Subcutaneous abdominal adipose tissue (tissue), 5 donors: ENCODE data around the gene FARP2.
"Not testable (repeated sequence)": the region's sequence is repeated elsewhere in the genome, so short reads cannot be mapped to it uniquely, and the experiment has no call there.

Experiments used
- H3K27ac ChIP-seq: one replicate; pipeline ENCODE4 v1.7.0; 2013; ENCODE audit warnings: low read depth, mild to moderate bottlenecking, inconsistent platforms, low read length, moderate library complexity
- H3K27me3 ChIP-seq, 5 donors: one replicate each; pipeline ENCODE4 v1.7.0; 2013; ENCODE audit warnings: low read length in 5 of 5, inconsistent platforms in 1 of 5; ENCODE audit not compliant: control insufficient read depth in 5 of 5, insufficient read depth in 4 of 5
- H3K36me3 ChIP-seq, 5 donors: one replicate each; pipeline ENCODE4 v1.7.0; 2013; ENCODE audit warnings: low read length in 5 of 5; ENCODE audit not compliant: control insufficient read depth in 5 of 5, insufficient read depth in 5 of 5
- H3K4me1 ChIP-seq, 5 donors: one replicate each; pipeline ENCODE4 v1.7.0; 2013; ENCODE audit warnings: low read length in 5 of 5, mild to moderate bottlenecking in 3 of 5, moderate library complexity in 1 of 5; ENCODE audit not compliant: control insufficient read depth in 5 of 5, insufficient read depth in 5 of 5
- H3K4me3 ChIP-seq, 5 donors: one replicate each; pipeline ENCODE4 v1.7.0; 2013; ENCODE audit warnings: low read length in 5 of 5, low read depth in 1 of 5
- H3K9ac ChIP-seq, 5 donors: one replicate each; pipeline ENCODE4 v1.7.0; 2013; ENCODE audit warnings: low read length in 5 of 5, mild to moderate bottlenecking in 4 of 5, moderate library complexity in 3 of 5
- H3K9me3 ChIP-seq, 5 donors: one replicate each; pipeline ENCODE4 v1.7.0; 2013; ENCODE audit warnings: low read length in 5 of 5; ENCODE audit not compliant: control insufficient read depth in 5 of 5
- donor health status: healthy.
- donor health status: healthy.
- donor health status: healthy.
- donor health status: healthy.
- donor health status: healthy.

FARP2 gene

DNA sequence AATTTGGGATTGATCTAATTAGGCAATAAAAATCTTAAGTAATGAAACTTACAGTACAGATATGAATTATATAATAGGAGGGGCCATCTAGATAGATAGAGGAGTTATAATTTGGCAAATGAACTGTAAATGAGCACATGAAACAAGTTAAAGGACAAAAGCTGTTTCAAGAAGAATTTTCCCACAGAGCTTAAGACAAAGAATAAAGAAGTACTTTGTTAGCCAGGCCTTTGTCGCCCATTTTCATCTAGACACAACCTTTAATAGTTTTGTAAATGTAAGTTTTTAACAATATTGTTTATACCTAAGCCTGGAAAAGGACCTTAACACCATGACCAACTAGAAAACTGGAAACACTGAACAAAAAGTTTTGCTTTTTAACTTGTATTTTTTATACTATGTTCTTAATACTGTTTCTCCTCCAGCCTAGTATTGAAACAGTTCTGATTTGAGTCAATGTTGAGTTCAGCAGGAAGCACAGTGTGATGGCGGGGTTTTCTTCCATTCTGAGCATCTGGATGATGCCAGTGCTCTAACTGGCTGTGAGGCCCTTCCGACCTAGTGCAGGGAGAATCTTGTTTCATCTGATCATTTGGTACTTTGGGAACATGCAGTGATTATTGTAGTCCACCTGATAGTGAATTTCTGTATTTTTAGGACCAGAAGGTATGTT is 37.6 kb downstream of the FARP2 start:
- no peaks in the 10 kb centered on the region for H3K9me3 ChIP-seq
- H3K27me3 ChIP-seq, result no peaks in the 10 kb centered on the region
- no peak overlapping the region for H3K27ac ChIP-seq
- no peak overlapping the region for H3K9ac ChIP-seq
- no peaks in the 10 kb centered on the region for H3K4me1 ChIP-seq
- H3K4me3 ChIP-seq, result no peak overlapping the region
- peaks cover 2 to 6% (median 4%) of the 10 kb centered on the region in 5 donors for H3K36me3 ChIP-seq

DNA sequence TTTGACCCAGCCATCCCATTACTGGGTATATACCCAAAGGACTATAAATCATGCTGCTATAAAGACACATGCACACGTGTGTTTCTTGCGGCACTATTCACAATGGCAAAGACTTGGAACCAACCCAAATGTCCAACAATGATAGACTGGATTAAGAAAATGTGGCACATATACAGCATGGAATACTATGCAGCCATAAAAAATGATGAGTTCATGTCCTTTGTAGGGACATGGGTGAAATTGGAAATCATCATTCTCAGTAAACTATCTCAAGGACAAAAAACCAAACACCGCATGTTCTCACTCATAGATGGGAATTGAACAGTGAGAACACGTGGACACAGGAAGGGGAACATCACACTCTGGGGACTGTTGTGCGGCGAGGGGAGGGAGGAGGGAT is 40.7 kb downstream of the FARP2 start:
- H3K36me3 ChIP-seq, result not testable (repeated sequence)

DNA sequence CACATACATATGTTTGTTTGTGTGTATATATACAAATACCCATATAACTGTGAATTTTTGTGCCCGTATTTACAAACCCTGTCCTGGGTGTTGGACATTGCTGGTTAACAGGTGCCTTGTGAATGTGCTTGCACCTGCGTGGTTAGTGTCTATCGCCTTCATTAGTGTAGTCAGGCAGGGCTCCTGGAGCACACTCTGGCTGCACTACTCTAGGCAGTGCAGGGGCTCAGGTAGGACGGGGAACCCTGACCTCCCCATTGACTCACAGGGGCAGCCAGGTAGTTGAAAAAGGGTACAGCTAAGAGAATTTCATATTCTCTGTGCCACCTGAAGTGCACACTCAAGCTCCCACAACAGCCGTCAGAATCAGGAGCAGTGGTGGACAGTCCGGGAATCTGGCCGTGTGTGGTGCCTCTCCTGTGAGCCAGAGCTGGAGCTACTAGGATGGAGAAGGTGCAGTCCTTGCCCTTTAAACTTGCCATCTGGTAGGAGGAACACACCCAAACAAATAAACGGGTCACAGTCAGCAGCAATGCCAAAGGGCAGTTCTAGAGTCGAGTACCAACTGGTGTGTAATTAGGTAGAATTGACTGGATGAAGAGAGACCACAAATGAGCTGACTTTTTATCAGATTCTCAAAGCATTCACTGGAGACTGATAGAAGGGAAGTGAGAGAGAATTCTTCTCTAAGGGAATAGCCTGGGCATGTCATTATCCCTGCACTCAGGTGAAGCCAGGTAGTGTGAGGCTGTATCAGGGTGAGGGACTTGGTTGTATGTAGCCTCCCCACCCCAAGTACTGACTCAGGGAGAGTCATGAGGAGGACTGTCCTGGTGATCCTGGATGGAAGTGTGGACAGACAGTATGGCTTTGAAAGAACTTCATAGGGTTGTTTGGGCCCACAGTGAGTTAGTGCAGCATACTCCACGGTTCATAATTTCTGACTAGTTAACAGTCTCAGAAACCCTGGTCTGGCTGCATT is 44.1 kb downstream of the FARP2 start:
- no peak overlapping the region for H3K4me3 ChIP-seq
- H3K9me3 ChIP-seq, result no peaks in the 10 kb centered on the region
- H3K27ac ChIP-seq, result no peak overlapping the region
- H3K36me3 ChIP-seq, result peaks cover 5 to 9% (median 8%) of the 10 kb centered on the region in 5 donors
- no peaks in the 10 kb centered on the region for H3K4me1 ChIP-seq
- H3K9ac ChIP-seq, result no peak overlapping the region
- H3K27me3 ChIP-seq, result no peaks in the 10 kb centered on the region

More for the DNA sequence above, 40.7 kb downstream of the FARP2 start:
- not testable (repeated sequence) for H3K27me3 ChIP-seq, H3K27ac ChIP-seq, H3K4me1 ChIP-seq, H3K9ac ChIP-seq, H3K4me3 ChIP-seq, H3K9me3 ChIP-seq

DNA sequence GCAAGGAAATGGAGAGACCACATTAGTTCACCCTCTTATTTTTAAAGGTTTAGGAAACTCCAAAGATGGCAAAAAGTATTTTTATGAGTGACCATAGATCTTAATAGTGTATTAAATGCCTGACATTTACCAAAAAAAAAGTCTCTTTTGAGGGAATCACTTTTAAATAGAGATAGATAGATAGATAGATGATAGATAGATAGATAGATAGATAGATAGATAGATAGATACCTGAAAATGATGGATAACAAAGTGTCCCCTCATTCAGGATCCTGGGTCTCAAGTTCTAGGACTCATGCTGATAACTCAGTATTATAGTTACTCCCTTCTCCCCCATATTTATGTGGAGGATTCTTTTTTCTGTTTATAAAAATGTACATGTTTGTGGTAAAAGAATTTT is 52.8 kb downstream of the FARP2 start:
- no peak overlapping the region for H3K27ac ChIP-seq
- no peaks in the 10 kb centered on the region for H3K27me3 ChIP-seq
- no peak overlapping the region for H3K9ac ChIP-seq
- peaks cover 0 to 18% (median 8%) of the 10 kb centered on the region in 5 donors for H3K4me1 ChIP-seq
- no peak overlapping the region for H3K4me3 ChIP-seq
- H3K9me3 ChIP-seq, result no peaks in the 10 kb centered on the region
- peaks cover 15 to 50% (median 33%) of the 10 kb centered on the region in 5 donors for H3K36me3 ChIP-seq

GRCh38 chr2:241410739-241411176 is 54.7 kb downstream of the FARP2 start:
- Histone ChIP-seq H3K4me1 (peaks cover 0 to 18% (median 8%) of the 10 kb centered on the region in 5 donors), H3K9me3 (no peaks in the 10 kb centered on the region), H3K36me3 (peaks cover 10 to 67% (median 47%) of the 10 kb centered on the region in 5 donors), H3K27me3 (no peaks in the 10 kb centered on the region), H3K9ac (no peak overlapping the region), H3K4me3 (no peak overlapping the region), H3K27ac (peak overlapping the region; percentile 39)

GRCh38 chr2:241412144-241412543 is 56.1 kb downstream of the FARP2 start:
- H3K4me3 ChIP-seq, result no peak overlapping the region
- no peaks in the 10 kb centered on the region for H3K27me3 ChIP-seq
- H3K36me3 ChIP-seq, result peaks cover 10 to 79% (median 47%) of the 10 kb centered on the region in 5 donors
- no peak overlapping the region for H3K9ac ChIP-seq
- H3K27ac ChIP-seq, result no peak overlapping the region
- H3K4me1 ChIP-seq, result peaks cover 0 to 18% (median 8%) of the 10 kb centered on the region in 5 donors
- H3K9me3 ChIP-seq, result no peaks in the 10 kb centered on the region

- H3K27ac ChIP-seq, H3K27me3 ChIP-seq, H3K9ac ChIP-seq, H3K4me3 ChIP-seq, H3K9me3 ChIP-seq: not testable (repeated sequence)
- Histone ChIP-seq H3K36me3 (peaks cover 6 to 85% (median 57%) of the 10 kb centered on the region in 5 donors), H3K4me1 (peaks cover 0 to 18% (median 8%) of the 10 kb centered on the region in 5 donors)
These were observed 57.4 kb downstream of the FARP2 start for GRCh38 chr2:241413501-241413900.

GRCh38 chr2:241413929-241414580 is 58.0 kb downstream of the FARP2 start:
- H3K36me3 ChIP-seq, result peaks cover 4 to 86% (median 61%) of the 10 kb centered on the region in 5 donors
- no peaks in the 10 kb centered on the region for H3K27me3 ChIP-seq
- no peak overlapping the region for H3K27ac ChIP-seq
- no peak overlapping the region for H3K4me3 ChIP-seq
- H3K9ac ChIP-seq, result no peak overlapping the region
- H3K9me3 ChIP-seq, result no peaks in the 10 kb centered on the region
- peaks cover 0 to 18% (median 8%) of the 10 kb centered on the region in 5 donors for H3K4me1 ChIP-seq

DNA sequence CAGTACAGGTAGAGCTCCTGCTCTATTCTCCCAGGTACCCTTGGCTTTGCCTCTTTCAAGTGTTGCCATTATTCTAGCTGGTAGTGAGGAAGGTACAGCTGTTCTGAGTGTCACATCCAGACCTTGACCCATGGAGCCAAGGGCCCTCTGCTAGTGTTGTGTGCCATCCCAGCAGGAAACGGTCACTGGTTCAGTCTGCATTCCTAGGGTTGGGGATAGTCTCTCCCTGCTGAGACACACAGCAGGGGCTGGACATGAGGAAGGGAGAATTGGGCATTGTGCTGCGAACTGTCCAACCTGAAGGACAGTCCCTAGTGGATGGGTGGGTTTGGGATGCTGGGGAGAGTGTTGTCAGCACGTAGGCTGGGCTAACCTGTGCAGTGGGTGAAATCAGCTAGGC is 59.1 kb downstream of the FARP2 start:
- H3K36me3 ChIP-seq, result peaks cover 4 to 86% (median 57%) of the 10 kb centered on the region in 5 donors
- no peak overlapping the region for H3K9ac ChIP-seq
- H3K9me3 ChIP-seq, result no peaks in the 10 kb centered on the region
- H3K4me1 ChIP-seq, result peaks cover 0 to 18% (median 8%) of the 10 kb centered on the region in 5 donors
- no peaks in the 10 kb centered on the region for H3K27me3 ChIP-seq
- H3K4me3 ChIP-seq, result no peak overlapping the region
- H3K27ac ChIP-seq, result no peak overlapping the region
